Measurements from ENCODE around the gene SERINC3.
"Not testable (repeated sequence)": the region's sequence is repeated elsewhere in the genome, so short reads cannot be mapped to it uniquely, and the experiment has no call there.

SERINC3 gene

GRCh38 chr20:44521484-44522481 lies at the start of gene SERINC3:
SERINC3 (minus strand) TSS chr20:44522070; CDS start chr20:44521951, 119 bp downstream.
- DNase-seq, result peak; percentile 98

GRCh38 chr20:44571362-44571988 lies 49.6 kb upstream of the SERINC3 start:
- DNase-seq, result no peak

- no peak for DNase-seq
Measured at GRCh38 chr20:44570367-44570766, 48.5 kb upstream of the SERINC3 start.

- no peak for DNase-seq
Measured at GRCh38 chr20:44566811-44567210, 44.9 kb upstream of the SERINC3 start.

GRCh38 chr20:44566018-44566417 lies 44.1 kb upstream of the SERINC3 start:
- DNase-seq, result no peak

GRCh38 chr20:44561876-44562275 lies 40.0 kb upstream of the SERINC3 start:
- DNase-seq, result no peak

- DNase-seq, result not testable (repeated sequence)
Measured at GRCh38 chr20:44560818-44561217, 38.9 kb upstream of the SERINC3 start.

GRCh38 chr20:44560229-44560628 lies 38.4 kb upstream of the SERINC3 start:
- DNase-seq, result no peak

GRCh38 chr20:44559302-44559701 lies 37.4 kb upstream of the SERINC3 start:
- DNase-seq, result no peak

- DNase-seq, result no peak
Measured at GRCh38 chr20:44552950-44553908, 31.4 kb upstream of the SERINC3 start.

GRCh38 chr20:44552568-44552949 lies 30.7 kb upstream of the SERINC3 start:
- no peak for DNase-seq

- no peak for DNase-seq
Measured at GRCh38 chr20:44552050-44552449, 30.2 kb upstream of the SERINC3 start.

GRCh38 chr20:44549123-44549522 lies 27.3 kb upstream of the SERINC3 start:
- DNase-seq, result no peak

- no peak for DNase-seq
Measured at GRCh38 chr20:44547419-44547818, 25.5 kb upstream of the SERINC3 start.

GRCh38 chr20:44544263-44544662 lies 22.4 kb upstream of the SERINC3 start:
- no peak for DNase-seq

GRCh38 chr20:44543358-44543757 lies 21.5 kb upstream of the SERINC3 start:
- DNase-seq, result no peak

- no peak for DNase-seq
Measured at GRCh38 chr20:44542890-44543289, 21.0 kb upstream of the SERINC3 start.

GRCh38 chr20:44541992-44542391 lies 20.1 kb upstream of the SERINC3 start:
- DNase-seq, result no peak

- no peak for DNase-seq
Measured at GRCh38 chr20:44540834-44541233, 19.0 kb upstream of the SERINC3 start.

- no peak for DNase-seq
Measured at GRCh38 chr20:44537993-44538392, 16.1 kb upstream of the SERINC3 start.

GRCh38 chr20:44536175-44536574 lies 14.3 kb upstream of the SERINC3 start:
- DNase-seq, result no peak

GRCh38 chr20:44533928-44534327 lies 12.1 kb upstream of the SERINC3 start:
- DNase-seq, result no peak

- DNase-seq, result no peak
Measured at GRCh38 chr20:44532981-44533331, 11.1 kb upstream of the SERINC3 start.

Data from stimulated activated CD8-positive, alpha-beta memory T cell treated with anti-CD3 and anti-CD28 coated beads, Interleukin-4, amount 100 ng/mL, for 48 hours (primary cell).